NB4 (cell line): ENCODE measurements around the gene TMEM87B.

ENCODE experiments used
- DNase-seq: peaks from one replicate; pipeline ENCODE4 v3.0.0; 2010; ENCODE audit warnings: low read depth
- H3K4me3 ChIP-seq: one replicate; pipeline ENCODE4 v1.5.1; 2011; ENCODE audit warnings: mild to moderate bottlenecking, low read depth, low read length, moderate library complexity
- CTCF ChIP-seq: IDR thresholded peaks from one replicate; pipeline ENCODE4 v1.5.1; 2012; ENCODE audit warnings: low read depth, low read length
- MYC ChIP-seq: IDR thresholded peaks from 2 replicates; pipeline ENCODE4 v1.6.1; 2011; ENCODE audit warnings: low read depth, low read length
- POLR2A ChIP-seq: IDR thresholded peaks from 2 replicates; pipeline ENCODE4 v1.6.1; 2011; ENCODE audit warnings: mild to moderate bottlenecking; ENCODE audit not compliant: insufficient read length; ENCODE audit errors: extremely low read depth
- TF ChIP-seq, protein P1 (sequence below): IDR thresholded peaks from 2 replicates; pipeline ENCODE4 v1.6.1; 2011; ENCODE audit warnings: low read depth, low read length

TMEM87B gene

DNA sequence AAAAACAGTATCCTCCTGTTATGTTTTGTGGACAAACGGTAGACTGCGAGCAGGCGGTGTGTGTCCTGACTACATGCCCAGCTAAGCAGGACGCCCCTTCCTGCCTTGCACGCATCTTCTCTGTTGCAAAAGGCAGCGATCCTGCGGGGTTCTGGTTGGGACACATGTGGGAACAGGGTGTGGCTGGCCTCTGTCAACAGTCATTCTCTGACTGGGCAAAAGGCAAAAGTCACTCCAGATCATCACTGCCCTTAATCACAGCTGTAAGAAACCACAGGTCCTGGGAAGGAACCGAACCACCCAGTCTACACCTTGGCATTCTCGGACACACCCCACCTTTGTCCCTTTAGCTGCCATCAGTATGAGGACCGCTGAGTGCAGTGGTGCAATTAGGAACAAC lies 44.3 kb upstream of the TMEM87B start:
- no peak overlapping the region for H3K4me3 ChIP-seq
- TF ChIP-seq, protein P1, sequence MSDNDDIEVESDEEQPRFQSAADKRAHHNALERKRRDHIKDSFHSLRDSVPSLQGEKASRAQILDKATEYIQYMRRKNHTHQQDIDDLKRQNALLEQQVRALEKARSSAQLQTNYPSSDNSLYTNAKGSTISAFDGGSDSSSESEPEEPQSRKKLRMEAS = no peak
- TF ChIP-seq MYC = no peak
- no peak for TF ChIP-seq CTCF
- no peak for TF ChIP-seq POLR2A
- no peak for DNase-seq

- H3K4me3 ChIP-seq = no peak overlapping the region
- DNase-seq = no peak
- TF ChIP-seq, protein P1 = no peak
- TF ChIP-seq POLR2A (no peak), MYC (no peak), CTCF (no peak)
Observed at GRCh38 chr2:112012556-112012955, 42.5 kb upstream of the TMEM87B start.

DNA sequence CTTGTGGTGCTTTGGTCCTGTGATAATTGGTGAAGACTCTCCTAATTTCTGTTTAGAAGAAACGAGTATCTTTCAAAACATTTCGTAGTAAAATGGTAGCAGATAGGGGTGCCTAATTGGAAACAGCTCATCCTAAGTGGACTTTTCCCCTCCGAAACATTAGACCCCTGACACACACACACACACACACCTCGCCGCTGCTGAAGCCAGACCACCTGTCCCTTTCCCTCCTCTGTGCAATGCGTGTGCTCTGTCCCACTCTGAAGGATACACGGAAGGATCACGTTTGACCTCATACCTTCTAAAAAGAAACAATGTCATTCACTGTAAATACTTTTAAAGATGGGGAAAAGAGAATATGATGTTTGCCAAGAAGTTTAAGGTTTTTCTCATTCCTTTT lies 36.2 kb upstream of the TMEM87B start:
- no peak for TF ChIP-seq MYC
- TF ChIP-seq, protein P1 = no peak
- no peak for TF ChIP-seq CTCF
- no peak for TF ChIP-seq POLR2A
- no peak for DNase-seq
- H3K4me3 ChIP-seq = no peak overlapping the region

GRCh38 chr2:112019569-112019982 lies 35.5 kb upstream of the TMEM87B start:
- no peak for TF ChIP-seq CTCF
- no peak for TF ChIP-seq MYC
- TF ChIP-seq POLR2A = no peak
- TF ChIP-seq, protein P1 = no peak
- no peak for DNase-seq

DNA sequence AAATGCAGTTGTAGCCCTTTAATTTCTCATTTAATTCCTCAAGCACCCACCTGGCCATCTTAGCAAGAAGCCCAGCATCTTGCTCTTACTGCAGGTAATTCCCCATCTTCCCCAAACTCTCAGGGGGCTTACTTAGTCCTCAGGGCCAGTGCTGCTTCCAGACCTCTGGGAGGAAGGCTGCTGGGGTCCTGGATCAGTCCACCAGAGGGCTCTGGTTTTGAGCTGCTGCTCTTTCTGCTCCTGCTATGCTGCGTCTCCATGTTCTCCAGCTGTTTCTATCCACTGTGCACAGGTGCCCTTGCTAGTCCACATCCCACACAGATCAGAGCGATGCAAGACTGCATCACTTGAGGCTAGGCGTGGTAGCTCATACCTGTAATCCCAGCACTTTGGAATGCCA lies 34.5 kb upstream of the TMEM87B start:
- DNase-seq = no peak
- TF ChIP-seq POLR2A (no peak), MYC (no peak), CTCF (peak; percentile 20)
- TF ChIP-seq, protein P1 = no peak
- no peak overlapping the region for H3K4me3 ChIP-seq

More at GRCh38 chr2:112019569-112019982, 35.5 kb upstream of the TMEM87B start:
- H3K4me3 ChIP-seq = no peak overlapping the region
